Loucy (cell line): ENCODE data around the gene MYO3B.

ENCODE experiments used
- H2AFZ ChIP-seq: fragments of 200-600 bp; sonication (generic); 2 replicates; pipeline ENCODE4 v1.6.0; 2016; ENCODE audit warnings: antibody characterized with exemption, mild to moderate bottlenecking, low read length, moderate library complexity
- H3F3A ChIP-seq: fragments of 200-600 bp; 2 replicates; pipeline ENCODE4 v1.6.0; 2016; ENCODE audit warnings: antibody characterized with exemption, low read depth, mild to moderate bottlenecking
- H3K27me3 ChIP-seq: fragments of 200-600 bp; sonication (generic); 2 replicates; pipeline ENCODE4 v1.6.1; 2014; ENCODE audit warnings: low read length, mild to moderate bottlenecking; ENCODE audit not compliant: insufficient read depth, poor library complexity, severe bottlenecking
- H3K36me3 ChIP-seq: fragments of 200-600 bp; sonication (generic); 2 replicates; pipeline ENCODE4 v1.6.1; 2016; ENCODE audit warnings: low read length; ENCODE audit not compliant: insufficient read depth
- H3K4me1 ChIP-seq: fragments of 200-600 bp; sonication (generic); 2 replicates; pipeline ENCODE4 v1.5.1; 2014; ENCODE audit warnings: low read length, mild to moderate bottlenecking; ENCODE audit not compliant: insufficient read depth, poor library complexity, severe bottlenecking
- H3K4me2 ChIP-seq: fragments of 200-600 bp; sonication (generic); 2 replicates; pipeline ENCODE4 v1.6.0; 2014; ENCODE audit warnings: antibody characterized with exemption, low read length, low read depth, mild to moderate bottlenecking; ENCODE audit not compliant: poor library complexity, severe bottlenecking
- H3K4me3 ChIP-seq: fragments of 200-600 bp; sonication (generic); 2 replicates; pipeline ENCODE4 v1.5.1; 2014; ENCODE audit warnings: low read length, mild to moderate bottlenecking, mixed read lengths; ENCODE audit not compliant: poor library complexity, severe bottlenecking
- H3K79me2 ChIP-seq: fragments of 200-600 bp; sonication (generic); 2 replicates; pipeline ENCODE4 v1.6.1; 2014; ENCODE audit warnings: low read length; ENCODE audit not compliant: insufficient read depth
- H3K9ac ChIP-seq: fragments of 200-600 bp; sonication (generic); 2 replicates; pipeline ENCODE4 v1.6.0; 2014; ENCODE audit warnings: mild to moderate bottlenecking, low read depth, low read length, moderate library complexity; ENCODE audit not compliant: poor library complexity, severe bottlenecking
- H3K9me2 ChIP-seq: fragments of 200-600 bp; sonication (generic); replicated peaks from 2 replicates; pipeline ENCODE4 v1.6.1; 2016; ENCODE audit warnings: low read depth, low read length, mixed read lengths
- H3K9me3 ChIP-seq: fragments of 200-600 bp; sonication (generic); 2 replicates; pipeline ENCODE4 v1.6.1; 2014; ENCODE audit warnings: mild to moderate bottlenecking, antibody characterized with exemption, low read length, low read depth; ENCODE audit not compliant: insufficient read depth
- H4K20me1 ChIP-seq: fragments of 200-600 bp; sonication (generic); 2 replicates; pipeline ENCODE4 v1.6.0; 2014; ENCODE audit warnings: antibody characterized with exemption, low read length, mild to moderate bottlenecking; ENCODE audit not compliant: insufficient read depth, poor library complexity, severe bottlenecking
- EZH2phosphoT487 ChIP-seq: fragments of 200-600 bp; IDR thresholded peaks from 2 replicates; pipeline ENCODE4 v1.6.1; 2018; ENCODE audit warnings: antibody characterized with exemption, mild to moderate bottlenecking, moderate library complexity, borderline replicate concordance
- TF ChIP-seq, protein P1 (sequence below): fragments of 200-600 bp; sonication (generic); conservative IDR thresholded peaks from 2 replicates; pipeline ENCODE4 v1.5.1; 2014; ENCODE audit warnings: mild to moderate bottlenecking, antibody characterized with exemption, low read length

The MYO3B gene

DNA sequence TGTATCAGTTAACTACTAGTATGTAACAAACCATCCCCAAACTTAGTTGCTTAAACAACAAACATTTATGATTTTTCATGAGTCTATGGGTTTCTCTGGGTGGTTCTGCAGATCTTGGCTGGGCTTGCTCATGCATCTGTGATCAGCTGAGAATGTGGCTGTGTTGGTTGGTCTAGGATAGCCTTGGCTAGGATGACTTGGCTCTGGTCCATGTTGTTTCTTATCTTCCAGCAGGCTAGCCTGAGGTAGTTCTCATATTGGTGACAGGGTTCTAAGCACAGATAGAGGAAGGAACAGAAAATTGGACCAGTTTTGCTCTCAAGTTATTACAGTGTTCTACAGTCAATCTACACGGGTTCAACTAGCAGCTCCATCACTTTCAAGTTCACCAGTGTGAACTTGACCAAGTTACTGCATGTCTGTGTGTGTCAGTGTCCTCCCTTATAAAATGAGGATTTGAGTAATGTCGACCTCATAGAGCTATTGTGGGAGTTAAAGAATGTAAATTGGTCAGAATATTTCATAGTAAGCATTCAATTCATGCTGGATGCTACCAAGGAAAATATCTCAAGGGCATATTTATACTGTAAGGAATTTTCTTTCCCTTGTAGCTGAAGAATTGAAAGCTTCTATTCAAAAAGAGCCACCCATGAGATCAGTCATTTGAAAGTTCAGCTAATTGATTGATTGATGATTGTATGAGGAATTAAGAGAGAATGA is 65.3 kb downstream of the MYO3B start:
- H4K20me1 ChIP-seq: no peaks in the 10 kb centered on the region
- no peaks in the 10 kb centered on the region for H3K27me3 ChIP-seq
- no peaks in the 10 kb centered on the region for H3K9me3 ChIP-seq
- H3K4me3 ChIP-seq: no peak overlapping the region
- no peak overlapping the region for H2AFZ ChIP-seq
- no peaks in the 10 kb centered on the region for H3K36me3 ChIP-seq
- no peak overlapping the region for H3K9ac ChIP-seq
- no peak overlapping the region for H3K4me2 ChIP-seq
- no peak for TF ChIP-seq EZH2phosphoT487
- TF ChIP-seq, protein P1, sequence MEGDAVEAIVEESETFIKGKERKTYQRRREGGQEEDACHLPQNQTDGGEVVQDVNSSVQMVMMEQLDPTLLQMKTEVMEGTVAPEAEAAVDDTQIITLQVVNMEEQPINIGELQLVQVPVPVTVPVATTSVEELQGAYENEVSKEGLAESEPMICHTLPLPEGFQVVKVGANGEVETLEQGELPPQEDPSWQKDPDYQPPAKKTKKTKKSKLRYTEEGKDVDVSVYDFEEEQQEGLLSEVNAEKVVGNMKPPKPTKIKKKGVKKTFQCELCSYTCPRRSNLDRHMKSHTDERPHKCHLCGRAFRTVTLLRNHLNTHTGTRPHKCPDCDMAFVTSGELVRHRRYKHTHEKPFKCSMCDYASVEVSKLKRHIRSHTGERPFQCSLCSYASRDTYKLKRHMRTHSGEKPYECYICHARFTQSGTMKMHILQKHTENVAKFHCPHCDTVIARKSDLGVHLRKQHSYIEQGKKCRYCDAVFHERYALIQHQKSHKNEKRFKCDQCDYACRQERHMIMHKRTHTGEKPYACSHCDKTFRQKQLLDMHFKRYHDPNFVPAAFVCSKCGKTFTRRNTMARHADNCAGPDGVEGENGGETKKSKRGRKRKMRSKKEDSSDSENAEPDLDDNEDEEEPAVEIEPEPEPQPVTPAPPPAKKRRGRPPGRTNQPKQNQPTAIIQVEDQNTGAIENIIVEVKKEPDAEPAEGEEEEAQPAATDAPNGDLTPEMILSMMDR: no peak
- no peaks in the 10 kb centered on the region for H3K79me2 ChIP-seq
- H3F3A ChIP-seq: no peaks in the 10 kb centered on the region
- H3K9me2 ChIP-seq: no peaks in the 10 kb centered on the region
- no peaks in the 10 kb centered on the region for H3K4me1 ChIP-seq

DNA sequence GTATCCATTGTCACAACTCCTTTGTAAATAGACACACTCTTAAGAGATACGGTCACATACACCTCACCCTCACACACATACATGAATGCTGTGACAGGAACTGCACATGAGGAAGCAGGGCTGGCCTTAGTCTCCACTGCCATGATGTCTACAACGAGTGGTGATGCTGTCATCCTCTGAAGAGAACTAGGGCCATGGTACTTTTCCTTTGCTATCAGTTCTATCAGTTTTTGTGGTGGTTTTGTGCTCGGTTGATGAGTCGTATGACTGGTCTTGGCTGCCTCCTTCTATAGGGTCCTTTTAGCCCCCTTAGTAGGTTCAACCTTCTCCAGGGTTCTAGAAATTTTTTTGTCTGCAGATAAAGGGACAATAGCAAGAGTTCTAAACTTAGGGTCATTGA is 66.0 kb downstream of the MYO3B start:
- H3K79me2 ChIP-seq: no peaks in the 10 kb centered on the region
- no peaks in the 10 kb centered on the region for H3K4me1 ChIP-seq
- H3K27me3 ChIP-seq: no peaks in the 10 kb centered on the region
- H3K9me2 ChIP-seq: no peaks in the 10 kb centered on the region
- H4K20me1 ChIP-seq: no peaks in the 10 kb centered on the region
- TF ChIP-seq, protein P1: no peak
- TF ChIP-seq EZH2phosphoT487: no peak
- H3K36me3 ChIP-seq: no peaks in the 10 kb centered on the region
- H3F3A ChIP-seq: no peaks in the 10 kb centered on the region
- H3K9me3 ChIP-seq: no peaks in the 10 kb centered on the region
- no peak overlapping the region for H3K9ac ChIP-seq
- H3K4me2 ChIP-seq: no peak overlapping the region
- H2AFZ ChIP-seq: no peak overlapping the region
- H3K4me3 ChIP-seq: no peak overlapping the region

DNA sequence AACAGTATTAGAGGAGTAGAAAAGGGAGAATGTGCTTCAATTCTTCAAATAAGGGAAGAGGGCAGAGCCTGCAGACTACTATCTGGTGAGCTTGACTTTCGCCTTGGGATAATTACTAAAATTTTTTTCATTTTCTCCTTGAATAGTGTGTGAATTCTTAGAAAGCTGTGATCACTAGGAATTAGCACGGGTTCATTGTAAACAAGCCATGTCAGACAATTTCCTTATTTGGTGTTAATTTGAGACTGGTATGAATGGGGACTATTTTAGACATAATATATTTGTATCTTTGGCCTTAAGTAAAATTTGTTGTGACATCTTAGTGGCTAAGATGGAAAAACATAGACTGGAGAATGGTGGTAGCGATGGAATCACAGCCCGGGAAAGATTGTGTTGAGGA is 66.6 kb downstream of the MYO3B start:
- Histone ChIP-seq H3K4me3 (no peak overlapping the region), H2AFZ (no peak overlapping the region), H3K27me3 (no peaks in the 10 kb centered on the region), H3K9me3 (no peaks in the 10 kb centered on the region), H3K36me3 (no peaks in the 10 kb centered on the region), H4K20me1 (no peaks in the 10 kb centered on the region), H3K4me1 (no peaks in the 10 kb centered on the region), H3K9me2 (no peaks in the 10 kb centered on the region), H3F3A (no peaks in the 10 kb centered on the region), H3K79me2 (no peaks in the 10 kb centered on the region), H3K9ac (no peak overlapping the region), H3K4me2 (no peak overlapping the region)
- TF ChIP-seq, protein P1: no peak
- no peak for TF ChIP-seq EZH2phosphoT487
